K562 (cell line): ENCODE data around the gene DNMT3A. TPM values are rescaled to one million over a fixed set of nuclear protein-coding genes. Genes with fewer than 3 reads are reported as not detected.

Source experiments
- ATF6 ChIP-seq: sonication (generic); formaldehyde crosslinking; IDR thresholded peaks from 2 replicates; pipeline ENCODE4 v1.4.0; 2020; ENCODE audit warnings: mild to moderate bottlenecking, missing genetic modification reagents
- BRD9 ChIP-seq: fragments of 450-650 bp; IDR thresholded peaks from 2 replicates; pipeline ENCODE4 v1.6.1; 2018; ENCODE audit warnings: low read depth; ENCODE audit not compliant: partially characterized antibody
- CHD2 ChIP-seq: IDR thresholded peaks from 2 replicates; pipeline ENCODE4 v1.6.1; 2011; ENCODE audit warnings: low read depth, low read length
- DACH1 ChIP-seq: fragments of 450-650 bp; IDR thresholded peaks from 2 replicates; pipeline ENCODE4 v1.6.1; 2018; ENCODE audit not compliant: partially characterized antibody
- FOXJ3 ChIP-seq: sonication (generic); formaldehyde crosslinking; IDR thresholded peaks from 2 replicates; pipeline ENCODE4 v1.4.0; 2020; ENCODE audit warnings: mild to moderate bottlenecking, missing genetic modification reagents
- HDAC8 ChIP-seq: fragments of 450-650 bp; IDR thresholded peaks from 2 replicates; pipeline ENCODE4 v1.6.1; 2016; ENCODE audit warnings: mild to moderate bottlenecking, missing genetic modification characterization, moderate library complexity, missing compliant biosample characterization
- MCM7 ChIP-seq, 2 experiments: fragments of 450-650 bp; IDR thresholded peaks; 2 replicates each; pipeline ENCODE4 v1.6.1; 2016 to 2018
- NCOA6 ChIP-seq: fragments of 450-650 bp; IDR thresholded peaks from 2 replicates; pipeline ENCODE4 v1.6.1; 2017; ENCODE audit warnings: mild to moderate bottlenecking
- PTBP1 ChIP-seq: fragments of 200-400 bp; formaldehyde crosslinking; IDR thresholded peaks from 2 replicates; pipeline ENCODE4 v1.6.1; 2017; ENCODE audit warnings: low read depth, low read length
- RBFOX2 ChIP-seq: fragments of 200-400 bp; formaldehyde crosslinking; IDR thresholded peaks from 2 replicates; pipeline ENCODE4 v1.6.1; 2017; ENCODE audit warnings: low read depth, mild to moderate bottlenecking, low read length, moderate library complexity
- SAFB ChIP-seq: fragments of 200-400 bp; formaldehyde crosslinking; IDR thresholded peaks from 2 replicates; pipeline ENCODE4 v1.6.1; 2017; ENCODE audit warnings: low read depth, low read length, borderline replicate concordance
- SP1 ChIP-seq: sonication (generic); formaldehyde crosslinking; IDR thresholded peaks from 2 replicates; pipeline ENCODE4 v1.8.1; 2022; ENCODE audit warnings: mild to moderate bottlenecking, missing genetic modification reagents
- SRSF9 ChIP-seq: fragments of 200-400 bp; formaldehyde crosslinking; IDR thresholded peaks from 2 replicates; pipeline ENCODE4 v1.6.1; 2017; ENCODE audit warnings: low read depth, low read length, borderline replicate concordance
- TAF9B ChIP-seq: fragments of 450-650 bp; IDR thresholded peaks from 2 replicates; pipeline ENCODE4 v1.6.1; 2018; ENCODE audit warnings: mild to moderate bottlenecking; ENCODE audit not compliant: partially characterized antibody
- TCF3 ChIP-seq: sonication (generic); formaldehyde crosslinking; IDR thresholded peaks from 2 replicates; pipeline ENCODE4 v1.4.0; 2020; ENCODE audit warnings: mild to moderate bottlenecking, missing genetic modification reagents
- TRIM25 ChIP-seq: fragments of 450-650 bp; IDR thresholded peaks from 2 replicates; pipeline ENCODE4 v1.7.0; 2016; ENCODE audit warnings: borderline replicate concordance
- ZNF23 ChIP-seq: fragments of 250-450 bp; sonication (Bioruptor Pico); IDR thresholded peaks from 2 replicates; pipeline ENCODE4 v1.4.0; 2020; ENCODE audit warnings: mild to moderate bottlenecking
- ZNF717 ChIP-seq: fragments of 250-450 bp; sonication (Bioruptor Pico); IDR thresholded peaks from 2 replicates; pipeline ENCODE4 v1.5.0; 2021
- ZNF740 ChIP-seq, 3 experiments: fragments of 200-800 bp in 1 of 3; sonication (Bioruptor generic) in 1 of 3; sonication (generic) in 1 of 3; formaldehyde crosslinking in 1 of 3; IDR thresholded peaks; 2 replicates each; pipeline versions ENCODE4 v1.6.1 to v1.8.0; 2016 to 2022; ENCODE audit warnings: mild to moderate bottlenecking in 2 of 3, missing compliant biosample characterization in 2 of 3, missing genetic modification characterization in 2 of 3, missing genetic modification reagents in 1 of 3
- polyA plus RNA-seq, 8 experiments: library from polyadenylated mRNA; depleted of rRNA in 4 of 8; stranded (reverse) in 5 of 8; unstranded in 3 of 8; fragments of >200 nt; fragmentation: Nextera tagmentation in 2 of 8; fragmentation: Illumina TruSeq in 1 of 8; extraction: Ambion mirVana in 2 of 8; extraction: Trizol in 1 of 8; gene quantifications; 2 replicates each; pipeline versions ENCODE4 v1.2.1 to v1.2.3, GENCODE V29; 2011 to 2014; ENCODE audit warnings: inconsistent platforms in 1 of 8, missing spikeins in 1 of 8
- total RNA-seq, 7 experiments: library from RNA; depleted of rRNA in 6 of 7; stranded (reverse); fragments of >200 nt in 6 of 7; fragmentation: Illumina TruSeq in 2 of 7; extraction: Trizol in 2 of 7; gene quantifications; 2 replicates each; pipeline versions ENCODE4 v1.2.1 to v1.2.3, GENCODE V29; 2011 to 2021; ENCODE audit warnings: low replicate concordance in 1 of 7
- TF ChIP-seq, protein P1 (sequence below): fragments of 450-650 bp; IDR thresholded peaks from 2 replicates; pipeline ENCODE4 v1.6.1; 2016; ENCODE audit warnings: antibody characterized with exemption
- TF ChIP-seq, protein P2 (sequence below): IDR thresholded peaks from 2 replicates; pipeline ENCODE4 v1.6.1; 2016; ENCODE audit warnings: missing genetic modification characterization, missing compliant biosample characterization

The DNMT3A gene
- total and polyA plus RNA-seq, 9 of the 15 experiments (the other 6 are each of a cell fraction or from before 2014, with no cell fraction given): 3.0 to 16.0 (median 6.1) TPM

DNA sequence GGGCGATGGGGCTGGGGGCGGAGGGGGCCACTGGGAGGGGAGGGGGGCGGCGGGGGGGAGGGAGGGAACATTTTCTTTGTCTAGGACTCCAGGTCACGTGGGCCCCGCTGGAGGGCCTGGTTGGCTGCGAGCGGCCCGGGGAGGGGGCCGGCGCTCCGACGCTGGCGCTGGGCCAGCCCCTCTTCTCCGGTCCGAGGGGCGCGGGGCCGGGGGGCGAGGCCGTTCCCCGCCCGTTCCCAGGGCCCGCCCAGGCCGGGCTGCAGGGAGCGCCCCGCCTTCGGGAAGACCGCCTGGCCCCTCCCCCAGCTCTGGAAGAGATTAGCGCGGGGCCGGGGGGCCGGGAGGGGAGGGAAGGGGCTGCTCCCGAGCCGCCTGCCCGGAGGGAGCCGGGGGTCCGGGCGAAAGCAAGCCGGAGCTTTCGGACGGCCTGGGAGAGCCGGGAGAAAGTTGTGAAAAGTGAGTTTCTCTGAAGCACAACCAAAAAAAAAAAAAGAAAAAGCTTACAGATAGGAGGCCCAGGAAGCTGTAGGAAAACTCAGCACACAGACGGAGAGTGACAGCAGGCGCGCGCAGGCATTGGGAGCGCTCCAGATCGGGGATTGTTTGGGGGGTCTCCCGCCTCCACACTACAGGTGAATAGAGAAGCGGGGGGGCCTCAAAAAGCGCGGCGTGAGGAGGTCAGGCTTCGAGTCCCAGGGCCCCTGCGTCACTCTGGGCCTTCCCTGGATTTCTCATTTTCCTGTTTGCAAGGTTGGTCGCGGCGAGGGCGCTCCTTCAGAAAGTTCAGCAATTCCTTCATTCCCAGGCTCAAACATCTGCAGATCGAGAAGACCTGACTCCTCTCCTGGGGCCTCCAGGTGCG, 89.2 kb downstream of the DNMT3A start (continued):
- TF ChIP-seq TRIM25: no peak
- no peak for TF ChIP-seq SRSF9
- TF ChIP-seq TAF9B: no peak
- TF ChIP-seq, protein P1, sequence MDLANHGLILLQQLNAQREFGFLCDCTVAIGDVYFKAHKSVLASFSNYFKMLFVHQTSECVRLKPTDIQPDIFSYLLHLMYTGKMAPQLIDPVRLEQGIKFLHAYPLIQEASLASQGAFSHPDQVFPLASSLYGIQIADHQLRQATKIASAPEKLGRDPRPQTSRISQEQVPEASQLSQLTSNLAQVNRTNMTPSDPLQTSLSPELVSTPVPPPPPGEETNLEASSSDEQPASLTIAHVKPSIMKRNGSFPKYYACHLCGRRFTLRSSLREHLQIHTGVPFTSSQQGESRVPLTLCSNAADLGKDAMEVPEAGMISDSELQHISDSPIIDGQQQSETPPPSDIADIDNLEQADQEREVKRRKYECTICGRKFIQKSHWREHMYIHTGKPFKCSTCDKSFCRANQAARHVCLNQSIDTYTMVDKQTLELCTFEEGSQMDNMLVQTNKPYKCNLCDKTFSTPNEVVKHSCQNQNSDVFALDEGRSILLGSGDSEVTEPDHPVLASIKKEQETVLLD: no peak
- no peak for TF ChIP-seq TCF3
- TF ChIP-seq SAFB: no peak
- TF ChIP-seq ZNF717 (CRISPR knock-in tag): no peak
- TF ChIP-seq SP1 (CRISPR knock-in tag): no peak
- TF ChIP-seq ATF6 (CRISPR knock-in tag): no peak
- TF ChIP-seq MCM7 (IDR thresholded peaks at IDR 0.05): no peak
- TF ChIP-seq, protein P2, sequence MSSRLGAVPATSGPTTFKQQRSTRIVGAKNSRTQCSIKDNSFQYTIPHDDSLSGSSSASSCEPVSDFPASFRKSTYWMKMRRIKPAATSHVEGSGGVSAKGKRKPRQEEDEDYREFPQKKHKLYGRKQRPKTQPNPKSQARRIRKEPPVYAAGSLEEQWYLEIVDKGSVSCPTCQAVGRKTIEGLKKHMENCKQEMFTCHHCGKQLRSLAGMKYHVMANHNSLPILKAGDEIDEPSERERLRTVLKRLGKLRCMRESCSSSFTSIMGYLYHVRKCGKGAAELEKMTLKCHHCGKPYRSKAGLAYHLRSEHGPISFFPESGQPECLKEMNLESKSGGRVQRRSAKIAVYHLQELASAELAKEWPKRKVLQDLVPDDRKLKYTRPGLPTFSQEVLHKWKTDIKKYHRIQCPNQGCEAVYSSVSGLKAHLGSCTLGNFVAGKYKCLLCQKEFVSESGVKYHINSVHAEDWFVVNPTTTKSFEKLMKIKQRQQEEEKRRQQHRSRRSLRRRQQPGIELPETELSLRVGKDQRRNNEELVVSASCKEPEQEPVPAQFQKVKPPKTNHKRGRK (tag): no peak
- TF ChIP-seq ZNF740 (CRISPR knock-in tag; IDR thresholded peaks at IDR 0.05): no peak
- TF ChIP-seq ZNF740 (tag; IDR thresholded peaks at IDR 0.05): peak in 1 of 2 experiments; percentile 28; a peak in 1 of 4 replicates
- TF ChIP-seq BRD9: no peak
- no peak for TF ChIP-seq FOXJ3 (CRISPR knock-in tag)
- no peak for TF ChIP-seq DACH1
- no peak for TF ChIP-seq PTBP1
- no peak for TF ChIP-seq NCOA6
- no peak for TF ChIP-seq RBFOX2
- no peak for TF ChIP-seq HDAC8 (tag)
- no peak for TF ChIP-seq CHD2
- TF ChIP-seq ZNF23: no peak
